ENCODE measurements around the gene GPT2. TPM values are rescaled to one million over a fixed set of nuclear protein-coding genes. Genes with fewer than 3 reads are reported as not detected.

GPT2 gene
- total RNA-seq, 3 donors from 2014 or later (not counting 1 experiment from before 2014, with no cell fraction given): 0.64 to 1.3 (median 1.2) TPM

GRCh38 chr16:46962629-46963028 lies 78.5 kb downstream of the GPT2 start:
- H3K27me3 Mint-ChIP-seq (ENCODE audit: low read depth in 2 of 2): no peaks in the 10 kb centered on the region
- no peak for ATAC-seq
- H3K4me3 Mint-ChIP-seq: no peak overlapping the region
- H3K4me1 Mint-ChIP-seq: peaks cover 29 to 39% of the 10 kb centered on the region in 2 donors
- WGBS (ENCODE audit: insufficient coverage): 85% methylated on average over 2 of the region's 3 CpGs
- H3K27me3 ChIP-seq (ENCODE audit: control insufficient read depth, insufficient read depth, low read length): no peaks in the 10 kb centered on the region
- peaks cover 82% of the 10 kb centered on the region for H3K36me3 ChIP-seq (ENCODE audit: control insufficient read depth, insufficient read depth, low read length)
- no peak for TF ChIP-seq CTCF (IDR thresholded peaks at IDR 0.05)
- no peaks in the 10 kb centered on the region for H3K4me1 ChIP-seq (ENCODE audit: control insufficient read depth, insufficient read depth, low read length)
- H3K9me3 Mint-ChIP-seq: no peaks in the 10 kb centered on the region
- peak overlapping the region; percentile 22 for H3K27ac ChIP-seq (ENCODE audit: low read length)
- intact Hi-C loops (cut with micrococcal nuclease): no loop called here
- peak overlapping the region; percentile 70 to 80 for H3K27ac Mint-ChIP-seq
- no peaks in the 10 kb centered on the region for H3K9me3 ChIP-seq (ENCODE audit: control insufficient read depth, insufficient read depth, low read length)
- DNase-seq: no peak
- peaks cover 27% of the 10 kb centered on the region for H3K36me3 Mint-ChIP-seq
- no peak overlapping the region for H3K4me3 ChIP-seq (ENCODE audit: low read length)

- peaks cover 21% of the 10 kb centered on the region for H3K36me3 Mint-ChIP-seq
These were observed 83.9 kb downstream of the GPT2 start for GRCh38 chr16:46968063-46968435.

GRCh38 chr16:46970089-46970488 lies 85.9 kb downstream of the GPT2 start:
- 100% methylated on average over 1 of the region's 2 CpGs for WGBS (ENCODE audit: insufficient coverage)
- no peaks in the 10 kb centered on the region for H3K9me3 Mint-ChIP-seq
- H3K27me3 Mint-ChIP-seq (ENCODE audit: low read depth in 2 of 2): no peaks in the 10 kb centered on the region
- no peaks in the 10 kb centered on the region for H3K9me3 ChIP-seq (ENCODE audit: control insufficient read depth, insufficient read depth, low read length)
- peaks cover 59% of the 10 kb centered on the region for H3K36me3 ChIP-seq (ENCODE audit: control insufficient read depth, insufficient read depth, low read length)
- peaks cover 33 to 41% of the 10 kb centered on the region in 2 donors for H3K4me1 Mint-ChIP-seq
- H3K4me3 Mint-ChIP-seq: no peak overlapping the region
- H3K27ac ChIP-seq (ENCODE audit: low read length): no peak overlapping the region
- DNase-seq (no peak), ATAC-seq (no peak)
- peak overlapping the region; percentile 31 to 36 for H3K27ac Mint-ChIP-seq
- no peak overlapping the region for H3K4me3 ChIP-seq (ENCODE audit: low read length)
- H3K36me3 Mint-ChIP-seq: peaks cover 13% of the 10 kb centered on the region
- no peaks in the 10 kb centered on the region for H3K27me3 ChIP-seq (ENCODE audit: control insufficient read depth, insufficient read depth, low read length)
- intact Hi-C loops (cut with micrococcal nuclease): no loop called here
- TF ChIP-seq CTCF (IDR thresholded peaks at IDR 0.05): no peak
- peaks cover 18% of the 10 kb centered on the region for H3K4me1 ChIP-seq (ENCODE audit: control insufficient read depth, insufficient read depth, low read length)

More at GRCh38 chr16:46968063-46968435, 83.9 kb downstream of the GPT2 start:
- H3K4me3 Mint-ChIP-seq: no peak overlapping the region
- H3K9me3 ChIP-seq (ENCODE audit: control insufficient read depth, insufficient read depth, low read length): no peaks in the 10 kb centered on the region
- WGBS (ENCODE audit: insufficient coverage): no CpG with 5 or more reads among the region's 2 CpGs
- no peaks in the 10 kb centered on the region for H3K9me3 Mint-ChIP-seq
- H3K27ac Mint-ChIP-seq: peak overlapping the region in 1 of 2 donors; percentile 57
- no peaks in the 10 kb centered on the region for H3K27me3 Mint-ChIP-seq (ENCODE audit: low read depth in 2 of 2)
- H3K4me1 ChIP-seq (ENCODE audit: control insufficient read depth, insufficient read depth, low read length): peaks cover 8% of the 10 kb centered on the region
- peaks cover 22 to 30% of the 10 kb centered on the region in 2 donors for H3K4me1 Mint-ChIP-seq
- H3K36me3 ChIP-seq (ENCODE audit: control insufficient read depth, insufficient read depth, low read length): peaks cover 78% of the 10 kb centered on the region
- ATAC-seq (no peak), DNase-seq (no peak)
- H3K27me3 ChIP-seq (ENCODE audit: control insufficient read depth, insufficient read depth, low read length): no peaks in the 10 kb centered on the region
- no peak overlapping the region for H3K27ac ChIP-seq (ENCODE audit: low read length)
- TF ChIP-seq CTCF (IDR thresholded peaks at IDR 0.05): no peak
- intact Hi-C loops (cut with micrococcal nuclease): no loop called here
- no peak overlapping the region for H3K4me3 ChIP-seq (ENCODE audit: low read length)

GRCh38 chr16:46971271-46971670 lies 87.1 kb downstream of the GPT2 start:
- no peak for TF ChIP-seq CTCF (IDR thresholded peaks at IDR 0.05)
- Histone ChIP-seq H3K4me3 (ENCODE audit: low read length) (no peak overlapping the region), H3K4me1 (ENCODE audit: control insufficient read depth, insufficient read depth, low read length) (peaks cover 18% of the 10 kb centered on the region), H3K27ac (ENCODE audit: low read length) (no peak overlapping the region), H3K27me3 (ENCODE audit: control insufficient read depth, insufficient read depth, low read length) (no peaks in the 10 kb centered on the region), H3K9me3 (ENCODE audit: control insufficient read depth, insufficient read depth, low read length) (no peaks in the 10 kb centered on the region), H3K36me3 (ENCODE audit: control insufficient read depth, insufficient read depth, low read length) (peaks cover 47% of the 10 kb centered on the region)
- peak overlapping the region; percentile 65 for H3K4me3 Mint-ChIP-seq
- peaks cover 13% of the 10 kb centered on the region for H3K36me3 Mint-ChIP-seq
- intact Hi-C loops (cut with micrococcal nuclease): no loop called here
- H3K9me3 Mint-ChIP-seq: no peaks in the 10 kb centered on the region
- 100% methylated on average over 4 of the region's 7 CpGs for WGBS (ENCODE audit: insufficient coverage)
- H3K27me3 Mint-ChIP-seq (ENCODE audit: low read depth in 2 of 2): no peaks in the 10 kb centered on the region
- peak overlapping the region; percentile 36 to 98 for H3K27ac Mint-ChIP-seq
- no peak for ATAC-seq
- DNase-seq: no peak
- H3K4me1 Mint-ChIP-seq: peaks cover 33 to 41% of the 10 kb centered on the region in 2 donors

All from natural killer cell (primary cell).